Measurements from ENCODE around the gene LRRC4B.

LRRC4B gene

GRCh38 chr19:50488389-50489194 is 79.6 kb downstream of the LRRC4B start:
- H3K4me3 ChIP-seq (ENCODE audit: low read length), result no peak overlapping the region
- no peak for TF ChIP-seq ZNF274 (IDR thresholded peaks at IDR 0.05; ENCODE audit: low read depth, low read length)

- no peak for TF ChIP-seq ZNF274 (IDR thresholded peaks at IDR 0.05; ENCODE audit: low read depth, low read length)
- no peak overlapping the region for H3K4me3 ChIP-seq (ENCODE audit: low read length)
These were observed 81.3 kb downstream of the LRRC4B start for GRCh38 chr19:50486823-50487515.

- no peak for TF ChIP-seq ZNF274 (IDR thresholded peaks at IDR 0.05; ENCODE audit: low read depth, low read length)
- H3K4me3 ChIP-seq (ENCODE audit: low read length), result no peak overlapping the region
These were observed 82.8 kb downstream of the LRRC4B start for GRCh38 chr19:50485284-50485955.

GRCh38 chr19:50482916-50483315 is 85.3 kb downstream of the LRRC4B start:
- TF ChIP-seq ZNF274 (IDR thresholded peaks at IDR 0.05; ENCODE audit: low read depth, low read length), result no peak

GRCh38 chr19:50482271-50482855 is 85.9 kb downstream of the LRRC4B start:
- H3K4me3 ChIP-seq (ENCODE audit: low read length), result no peak overlapping the region
- no peak for TF ChIP-seq ZNF274 (IDR thresholded peaks at IDR 0.05; ENCODE audit: low read depth, low read length)

More at GRCh38 chr19:50482916-50483315, 85.3 kb downstream of the LRRC4B start:
- H3K4me3 ChIP-seq (ENCODE audit: low read length), result no peak overlapping the region

GRCh38 chr19:50481351-50482149 is 86.7 kb downstream of the LRRC4B start:
- TF ChIP-seq ZNF274 (IDR thresholded peaks at IDR 0.05; ENCODE audit: low read depth, low read length), result no peak
- H3K4me3 ChIP-seq (ENCODE audit: low read length), result no peak overlapping the region

- H3K4me3 ChIP-seq (ENCODE audit: low read length), result no peak overlapping the region
- TF ChIP-seq ZNF274 (IDR thresholded peaks at IDR 0.05; ENCODE audit: low read depth, low read length), result no peak
These were observed 87.7 kb downstream of the LRRC4B start for GRCh38 chr19:50480281-50481111.

- TF ChIP-seq ZNF274 (IDR thresholded peaks at IDR 0.05; ENCODE audit: low read depth, low read length), result no peak
- H3K4me3 ChIP-seq (ENCODE audit: low read length), result no peak overlapping the region
These were observed 88.4 kb downstream of the LRRC4B start for GRCh38 chr19:50479761-50480251.

- no peak for TF ChIP-seq ZNF274 (IDR thresholded peaks at IDR 0.05; ENCODE audit: low read depth, low read length)
- H3K4me3 ChIP-seq (ENCODE audit: low read length), result no peak overlapping the region
These were observed 89.1 kb downstream of the LRRC4B start for GRCh38 chr19:50478901-50479715.

- H3K4me3 ChIP-seq (ENCODE audit: low read length), result peak overlapping the region; percentile 86; the same call in 1 of the 2 replicates
- TF ChIP-seq ZNF274 (IDR thresholded peaks at IDR 0.05; ENCODE audit: low read depth, low read length), result no peak
These were observed 90.3 kb downstream of the LRRC4B start for GRCh38 chr19:50477751-50478515.

GRCh38 chr19:50476907-50477238 is 91.4 kb downstream of the LRRC4B start:
- no peak for TF ChIP-seq ZNF274 (IDR thresholded peaks at IDR 0.05; ENCODE audit: low read depth, low read length)

More at GRCh38 chr19:50476907-50477238, 91.4 kb downstream of the LRRC4B start:
- peak overlapping the region; percentile 86 for H3K4me3 ChIP-seq (ENCODE audit: low read length)

Measured in GM08714 (cell line).